Right lobe of liver (tissue), 4 donors: ENCODE measurements around the gene CNIH3.

Experiments used
- POLR2A ChIP-seq: fragments of 450-650 bp; IDR thresholded peaks from one replicate; pipeline ENCODE4 v1.6.1; 2017; ENCODE audit warnings: antibody characterized with exemption, mild to moderate bottlenecking
- TF ChIP-seq, protein P1 (sequence below), 4 donors: fragments of 200-600 bp in 3 of 4; fragments of 450-650 bp in 1 of 4; IDR thresholded peaks; one replicate each; pipeline versions ENCODE4 v1.5.1 to v1.8.0; 2016 to 2022; ENCODE audit warnings: antibody characterized with exemption in 4 of 4, mild to moderate bottlenecking in 2 of 4
- donor health status: DM: no; HTN: no; CAD: no.
- donor health status: DM: no; HTN: no; CAD: no.
- donor health status: DM: no; HTN: yes; CAD: no.

DNA sequence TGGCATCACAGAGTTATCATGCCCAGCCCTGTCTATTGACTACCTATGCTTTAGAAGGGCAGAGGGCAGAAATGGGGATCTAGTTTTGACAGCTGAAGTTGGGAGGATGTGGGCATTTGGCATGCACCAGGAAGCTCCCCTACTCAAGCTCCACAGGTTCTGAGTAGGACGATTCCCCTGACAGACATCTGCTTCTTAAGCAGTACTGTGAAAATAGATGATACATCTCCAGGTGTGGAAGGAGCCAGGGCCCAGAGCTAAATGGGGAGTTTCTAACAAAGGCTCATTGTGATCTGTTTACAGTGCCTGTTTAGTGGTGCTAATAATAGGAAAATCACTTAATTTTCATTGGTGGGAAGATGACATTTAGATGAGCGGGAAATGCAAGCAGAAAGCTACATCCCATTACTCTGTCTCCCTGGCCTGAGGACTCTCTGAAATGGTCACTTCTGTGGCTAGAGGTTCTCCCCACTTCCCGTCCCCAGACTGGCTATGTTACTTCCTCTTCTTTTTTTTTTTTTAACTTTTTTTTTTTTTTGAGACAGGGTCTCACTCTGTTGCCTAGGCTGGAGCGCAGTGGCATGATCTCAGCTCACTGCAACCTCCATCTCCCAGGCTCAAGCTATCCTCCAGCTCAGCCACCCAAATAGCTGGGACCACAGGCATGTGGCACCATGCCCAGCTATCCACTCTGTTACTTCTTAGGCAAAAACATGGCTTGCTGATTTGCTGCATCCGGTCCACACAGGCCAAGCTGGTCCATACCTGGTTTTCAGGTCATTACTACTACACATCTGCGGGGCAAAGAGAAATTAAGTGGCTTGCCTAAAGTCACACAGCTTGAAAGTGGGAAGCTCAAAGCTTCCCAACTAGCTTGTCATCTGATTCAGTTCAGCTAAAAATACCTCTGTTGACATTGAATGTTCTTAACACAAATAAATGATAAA, 23.2 kb upstream of the CNIH3 start:
- TF ChIP-seq, protein P1, sequence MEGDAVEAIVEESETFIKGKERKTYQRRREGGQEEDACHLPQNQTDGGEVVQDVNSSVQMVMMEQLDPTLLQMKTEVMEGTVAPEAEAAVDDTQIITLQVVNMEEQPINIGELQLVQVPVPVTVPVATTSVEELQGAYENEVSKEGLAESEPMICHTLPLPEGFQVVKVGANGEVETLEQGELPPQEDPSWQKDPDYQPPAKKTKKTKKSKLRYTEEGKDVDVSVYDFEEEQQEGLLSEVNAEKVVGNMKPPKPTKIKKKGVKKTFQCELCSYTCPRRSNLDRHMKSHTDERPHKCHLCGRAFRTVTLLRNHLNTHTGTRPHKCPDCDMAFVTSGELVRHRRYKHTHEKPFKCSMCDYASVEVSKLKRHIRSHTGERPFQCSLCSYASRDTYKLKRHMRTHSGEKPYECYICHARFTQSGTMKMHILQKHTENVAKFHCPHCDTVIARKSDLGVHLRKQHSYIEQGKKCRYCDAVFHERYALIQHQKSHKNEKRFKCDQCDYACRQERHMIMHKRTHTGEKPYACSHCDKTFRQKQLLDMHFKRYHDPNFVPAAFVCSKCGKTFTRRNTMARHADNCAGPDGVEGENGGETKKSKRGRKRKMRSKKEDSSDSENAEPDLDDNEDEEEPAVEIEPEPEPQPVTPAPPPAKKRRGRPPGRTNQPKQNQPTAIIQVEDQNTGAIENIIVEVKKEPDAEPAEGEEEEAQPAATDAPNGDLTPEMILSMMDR (IDR thresholded peaks at IDR 0.05): no peak
- TF ChIP-seq POLR2A: no peak
